Upper lobe of right lung (tissue), 1 donor: ENCODE data around the gene FER. TPM values are rescaled to one million over a fixed set of nuclear protein-coding genes. Genes with fewer than 3 reads are reported as not detected.

Source experiments
- ATAC-seq: fragments of 200-7000 bp; cut with Tn5 transposase; one replicate; pipeline ENCODE4 v1.9.1; 2020; ENCODE audit warnings: mild to moderate bottlenecking, moderate library complexity
- DNase-seq: peaks from one replicate; pipeline ENCODE4 v3.0.0-alpha.2; 2020
- H3K27ac ChIP-seq: fragments of 200-600 bp; one replicate; pipeline ENCODE4 v1.8.0; 2022
- H3K27me3 ChIP-seq: fragments of 200-600 bp; one replicate; pipeline ENCODE4 v1.8.0; 2022; ENCODE audit warnings: mild to moderate bottlenecking
- H3K36me3 ChIP-seq: fragments of 200-600 bp; one replicate; pipeline ENCODE4 v1.8.0; 2022
- H3K4me1 ChIP-seq: fragments of 200-600 bp; one replicate; pipeline ENCODE4 v1.8.0; 2022
- H3K4me3 ChIP-seq: fragments of 200-600 bp; one replicate; pipeline ENCODE4 v1.8.0; 2022; ENCODE audit warnings: mild to moderate bottlenecking
- H3K9me3 ChIP-seq: fragments of 200-600 bp; one replicate; pipeline ENCODE4 v1.8.0; 2022
- intact Hi-C: fragments of 100-400 bp; cut with DNase I; formaldehyde crosslinking; loops from one replicate; pipeline ENCODE4 v1.11.0; 2022
- total RNA-seq: library from RNA; stranded (reverse); fragmentation: NEBNext Ultra II Directional; extraction: Animal tissue kit (Norgen Biotek cat#: 25700); gene quantifications from one replicate; pipeline ENCODE4 v1.2.1, GENCODE V29; 2021
- TF ChIP-seq, protein P1 (sequence below): fragments of 200-600 bp; IDR thresholded peaks from one replicate; pipeline ENCODE4 v1.8.0; 2022; ENCODE audit warnings: antibody characterized with exemption
- donor health status: DM: no; HTN: yes; CAD: no; lungs with severe emphysema.

The FER gene
- total RNA-seq, 1 donor from 2014 or later: 33.6 TPM

DNA sequence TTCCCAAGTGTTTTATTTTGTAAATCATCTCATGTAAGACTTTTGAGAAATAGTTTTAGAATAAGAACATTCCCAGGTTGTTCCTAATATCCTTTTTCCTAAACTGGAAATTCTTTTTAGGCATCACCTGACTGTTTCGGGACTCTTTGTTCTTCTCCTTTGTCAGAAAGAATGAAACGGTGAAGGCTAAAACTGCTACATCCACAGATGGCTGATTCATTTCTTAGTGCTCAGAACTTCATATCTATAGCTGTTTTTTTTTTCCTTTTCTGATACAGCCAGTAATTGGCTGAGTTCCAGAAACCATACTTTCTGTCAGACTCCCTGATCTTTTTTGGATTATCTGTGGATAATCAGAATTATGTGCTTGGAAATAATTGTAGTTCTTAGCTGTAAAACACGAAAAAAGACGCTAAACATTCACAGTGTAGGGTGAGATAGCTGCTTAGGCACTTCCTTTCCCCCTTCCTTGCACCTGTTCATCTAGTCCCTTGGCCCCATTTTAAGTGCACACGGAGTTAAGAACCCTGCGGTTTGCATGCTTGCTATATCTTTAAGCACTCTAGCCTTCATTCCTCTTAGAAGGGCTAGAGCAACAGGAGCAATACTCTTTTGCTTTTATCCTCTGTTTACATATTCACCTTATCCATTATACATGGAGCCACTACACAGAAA lies 378.2 kb downstream of the FER start:
- intact Hi-C loops: no loop called here
- TF ChIP-seq, protein P1, sequence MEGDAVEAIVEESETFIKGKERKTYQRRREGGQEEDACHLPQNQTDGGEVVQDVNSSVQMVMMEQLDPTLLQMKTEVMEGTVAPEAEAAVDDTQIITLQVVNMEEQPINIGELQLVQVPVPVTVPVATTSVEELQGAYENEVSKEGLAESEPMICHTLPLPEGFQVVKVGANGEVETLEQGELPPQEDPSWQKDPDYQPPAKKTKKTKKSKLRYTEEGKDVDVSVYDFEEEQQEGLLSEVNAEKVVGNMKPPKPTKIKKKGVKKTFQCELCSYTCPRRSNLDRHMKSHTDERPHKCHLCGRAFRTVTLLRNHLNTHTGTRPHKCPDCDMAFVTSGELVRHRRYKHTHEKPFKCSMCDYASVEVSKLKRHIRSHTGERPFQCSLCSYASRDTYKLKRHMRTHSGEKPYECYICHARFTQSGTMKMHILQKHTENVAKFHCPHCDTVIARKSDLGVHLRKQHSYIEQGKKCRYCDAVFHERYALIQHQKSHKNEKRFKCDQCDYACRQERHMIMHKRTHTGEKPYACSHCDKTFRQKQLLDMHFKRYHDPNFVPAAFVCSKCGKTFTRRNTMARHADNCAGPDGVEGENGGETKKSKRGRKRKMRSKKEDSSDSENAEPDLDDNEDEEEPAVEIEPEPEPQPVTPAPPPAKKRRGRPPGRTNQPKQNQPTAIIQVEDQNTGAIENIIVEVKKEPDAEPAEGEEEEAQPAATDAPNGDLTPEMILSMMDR: no peak
- Histone ChIP-seq H3K27me3 (no peaks in the 10 kb centered on the region), H3K36me3 (no peaks in the 10 kb centered on the region), H3K4me3 (no peak overlapping the region), H3K4me1 (no peaks in the 10 kb centered on the region), H3K9me3 (no peaks in the 10 kb centered on the region), H3K27ac (no peak overlapping the region)
- no peak for DNase-seq
- ATAC-seq: peak; percentile 70

DNA sequence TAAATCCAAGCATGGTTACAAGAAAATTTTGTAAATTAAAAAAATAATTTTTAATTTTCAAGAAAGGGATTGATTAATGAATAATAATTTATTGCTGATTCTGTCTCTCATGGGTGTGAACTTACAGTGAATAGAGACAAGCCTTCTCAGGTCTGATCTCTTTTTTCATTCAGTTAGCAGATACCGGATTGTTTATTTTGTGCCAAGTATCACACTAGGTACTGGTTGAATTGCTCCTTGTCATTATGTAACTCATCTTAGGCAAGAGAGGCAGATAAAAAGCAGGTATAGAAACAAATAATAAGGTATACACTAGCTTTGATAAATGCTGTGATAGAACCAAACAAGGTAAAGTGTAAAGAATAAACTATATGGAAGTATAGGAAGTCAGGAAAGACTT lies 378.8 kb downstream of the FER start:
- Histone ChIP-seq H3K27ac (no peak overlapping the region), H3K4me3 (no peak overlapping the region), H3K36me3 (no peaks in the 10 kb centered on the region), H3K4me1 (no peaks in the 10 kb centered on the region), H3K9me3 (no peaks in the 10 kb centered on the region), H3K27me3 (no peaks in the 10 kb centered on the region)
- intact Hi-C loops: no loop called here
- TF ChIP-seq, protein P1: no peak
- DNase-seq: no peak
- ATAC-seq: no peak

DNA sequence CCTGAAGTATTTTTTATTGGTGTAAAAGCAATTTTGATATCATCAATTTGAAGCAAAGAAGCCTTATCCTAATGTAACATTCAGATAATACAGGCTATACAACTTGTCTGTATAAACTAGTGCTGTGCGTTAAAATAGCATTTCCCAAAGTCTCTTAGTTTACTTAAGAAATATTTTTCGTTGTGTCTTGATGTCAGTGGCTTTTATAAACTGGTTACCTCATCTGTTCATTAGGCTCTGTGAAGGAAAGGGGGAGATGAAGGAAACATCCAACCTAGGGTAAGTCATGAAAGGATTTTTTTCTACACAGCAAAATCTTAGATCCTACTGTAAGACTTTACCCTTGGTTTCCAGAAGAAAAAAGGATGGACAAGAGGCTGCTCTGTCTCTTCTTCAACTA lies 389.2 kb downstream of the FER start:
- DNase-seq (no peak), ATAC-seq (no peak)
- H3K27me3 ChIP-seq: no peaks in the 10 kb centered on the region
- H3K9me3 ChIP-seq: no peaks in the 10 kb centered on the region
- no peaks in the 10 kb centered on the region for H3K4me1 ChIP-seq
- no peaks in the 10 kb centered on the region for H3K36me3 ChIP-seq
- H3K27ac ChIP-seq: no peak overlapping the region
- H3K4me3 ChIP-seq: no peak overlapping the region
- intact Hi-C loops: no loop called here
- TF ChIP-seq, protein P1: no peak

DNA sequence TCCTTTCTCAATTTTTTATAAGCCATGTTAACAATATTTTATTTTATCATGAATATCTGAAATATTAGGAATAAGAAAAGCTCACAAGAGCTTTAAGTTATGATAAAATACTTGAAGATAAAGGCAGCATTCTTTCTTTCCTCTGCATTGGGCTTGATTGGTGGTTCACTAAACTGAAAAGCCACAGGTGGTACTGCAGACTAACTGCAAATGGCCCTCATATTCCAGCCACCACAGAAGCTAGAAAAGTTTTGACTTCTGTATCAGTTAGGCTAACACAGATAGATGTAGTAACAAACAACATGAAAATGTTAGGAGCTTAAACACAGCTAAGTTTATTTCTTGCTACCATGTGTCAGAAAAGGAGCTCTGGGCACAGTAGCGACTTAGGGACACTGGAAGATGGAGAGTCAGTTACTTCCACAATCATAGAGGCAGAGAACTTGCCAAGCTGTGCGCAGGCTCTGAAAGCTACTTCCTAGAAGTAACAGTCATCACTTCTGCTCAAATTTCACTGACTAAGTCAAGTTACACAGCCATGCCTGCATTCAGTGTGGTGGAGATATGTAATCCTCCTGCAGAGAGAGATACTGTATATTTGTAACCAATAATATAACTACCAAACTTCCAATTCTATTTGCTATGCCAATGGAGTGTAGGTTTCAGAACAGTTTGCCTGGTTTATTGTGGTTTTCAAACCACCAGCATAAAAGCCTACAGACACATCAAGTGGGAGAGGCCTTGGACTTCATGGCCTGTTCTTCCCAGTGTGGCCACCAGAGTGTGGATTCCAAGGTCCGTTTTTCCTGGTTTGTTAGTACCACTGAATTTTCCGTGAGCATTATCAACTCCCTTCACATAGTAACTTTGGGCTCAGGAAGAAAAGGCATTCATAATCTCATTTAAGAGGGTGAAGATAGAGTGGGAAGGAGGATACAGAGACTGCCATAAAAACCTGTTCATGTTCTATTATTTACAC lies 393.8 kb downstream of the FER start:
- H3K9me3 ChIP-seq: no peaks in the 10 kb centered on the region
- no peak overlapping the region for H3K4me3 ChIP-seq
- no peak for ATAC-seq
- intact Hi-C loops: no loop called here
- no peaks in the 10 kb centered on the region for H3K36me3 ChIP-seq
- DNase-seq: no peak
- no peaks in the 10 kb centered on the region for H3K27me3 ChIP-seq
- no peak overlapping the region for H3K27ac ChIP-seq
- no peaks in the 10 kb centered on the region for H3K4me1 ChIP-seq
- TF ChIP-seq, protein P1: no peak

DNA sequence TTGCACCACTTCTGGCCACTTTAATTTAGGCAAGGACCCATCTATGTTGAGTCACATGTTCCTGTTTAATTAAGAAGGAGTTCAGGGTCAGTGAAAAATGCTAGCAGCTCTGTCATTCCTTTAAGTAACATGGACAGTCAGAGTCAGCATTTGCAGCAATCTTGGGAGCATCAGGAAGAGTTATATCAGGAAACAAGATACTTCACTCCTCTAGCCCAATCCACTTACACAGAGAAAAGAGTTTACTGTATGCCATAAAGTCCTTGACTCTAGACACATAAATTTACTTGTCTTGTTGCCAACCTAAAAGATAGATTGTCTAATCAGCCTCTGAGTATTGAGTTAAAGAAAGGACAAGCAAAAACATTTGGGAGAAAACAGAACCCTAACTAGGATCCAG lies 395.3 kb downstream of the FER start:
- no peak overlapping the region for H3K27ac ChIP-seq
- H3K9me3 ChIP-seq: no peaks in the 10 kb centered on the region
- intact Hi-C loops: no loop called here
- TF ChIP-seq, protein P1: no peak
- DNase-seq (no peak), ATAC-seq (no peak)
- no peaks in the 10 kb centered on the region for H3K36me3 ChIP-seq
- no peak overlapping the region for H3K4me3 ChIP-seq
- no peaks in the 10 kb centered on the region for H3K27me3 ChIP-seq
- no peaks in the 10 kb centered on the region for H3K4me1 ChIP-seq
